ENCODE measurements around the gene ACOX2.

The ACOX2 gene

GRCh38 chr3:58463942-58464271 is 73.1 kb downstream of the ACOX2 start:
- H3K4me3 ChIP-seq (ENCODE audit: low read length): no peak overlapping the region
- DNase-seq (ENCODE audit: low read depth): no peak
- TF ChIP-seq CTCF (conservative IDR thresholded peaks at IDR 0.05; ENCODE audit: low read depth, low read length): no peak

GRCh38 chr3:58463181-58463941 is 73.6 kb downstream of the ACOX2 start:
- DNase-seq (ENCODE audit: low read depth): no peak
- TF ChIP-seq CTCF (conservative IDR thresholded peaks at IDR 0.05; ENCODE audit: low read depth, low read length): peak; percentile 90
- H3K4me3 ChIP-seq (ENCODE audit: low read length): no peak overlapping the region

GRCh38 chr3:58462829-58463180 is 74.2 kb downstream of the ACOX2 start:
- H3K4me3 ChIP-seq (ENCODE audit: low read length): no peak overlapping the region
- DNase-seq (ENCODE audit: low read depth): no peak
- TF ChIP-seq CTCF (conservative IDR thresholded peaks at IDR 0.05; ENCODE audit: low read depth, low read length): no peak

- no peak overlapping the region for H3K4me3 ChIP-seq (ENCODE audit: low read length)
- TF ChIP-seq CTCF (conservative IDR thresholded peaks at IDR 0.05; ENCODE audit: low read depth, low read length): no peak
- no peak for DNase-seq (ENCODE audit: low read depth)
Measured at GRCh38 chr3:58459160-58459559, 77.8 kb downstream of the ACOX2 start.

All from retinal pigment epithelial cell (primary cell).